Transverse colon (tissue), 4 donors: ENCODE measurements around the gene PRPF19. TPM values are rescaled to one million over a fixed set of nuclear protein-coding genes. Genes with fewer than 3 reads are reported as not detected.

Experiments used
- DNase-seq: peaks from one replicate; pipeline ENCODE4 v3.0.0-alpha.2; 2019
- H3K27ac ChIP-seq, 4 donors: fragments of 200-600 bp; sonication (generic); 2 replicates each; pipeline ENCODE4 v1.5.1; 2016 to 2018; ENCODE audit warnings: inconsistent platforms in 4 of 4
- H3K27me3 ChIP-seq: fragments of 200-600 bp; sonication (generic); 2 replicates; pipeline ENCODE4 v1.5.1; 2017; ENCODE audit warnings: inconsistent platforms
- H3K36me3 ChIP-seq, 4 donors: fragments of 200-600 bp; sonication (generic); 2 replicates each; pipeline ENCODE4 v1.5.1; 2017 to 2019; ENCODE audit warnings: inconsistent platforms in 4 of 4
- H3K4me1 ChIP-seq, 4 donors: fragments of 200-600 bp; sonication (generic); 2 replicates each; pipeline ENCODE4 v1.5.1; 2017 to 2020; ENCODE audit warnings: inconsistent platforms in 4 of 4
- H3K4me3 ChIP-seq, 4 donors: fragments of 200-600 bp; sonication (generic); 1 replicate in 1 of 4; 2 replicates in 3 of 4; pipeline versions ENCODE4 v1.5.1 to v1.6.1; 2017 to 2019; ENCODE audit warnings: inconsistent platforms in 4 of 4
- H3K9me3 ChIP-seq, 2 donors: fragments of 200-600 bp; sonication (generic); 2 replicates each; pipeline ENCODE4 v1.5.1; 2017 to 2019; ENCODE audit warnings: inconsistent platforms in 2 of 2
- EP300 ChIP-seq: sonication (generic); formaldehyde crosslinking; IDR thresholded peaks from one replicate; pipeline ENCODE4 v1.6.1; 2017; ENCODE audit warnings: antibody characterized with exemption, low read depth
- POLR2A ChIP-seq: fragments of 450-650 bp; IDR thresholded peaks from one replicate; pipeline ENCODE4 v1.6.1; 2016; ENCODE audit warnings: antibody characterized with exemption, mild to moderate bottlenecking, moderate library complexity
- POLR2AphosphoS5 ChIP-seq, 3 donors: sonication (generic); formaldehyde crosslinking; IDR thresholded peaks; one replicate each; pipeline ENCODE4 v1.6.1; 2016; ENCODE audit warnings: antibody characterized with exemption in 3 of 3
- WGBS, 2 donors: methylation state at CpG; one replicate each; pipeline ENCODE4 v1.1.5; 2018; ENCODE audit warnings: low coverage in 1 of 2; 5-methylcytosine and 5-hydroxymethylcytosine counted together
- in situ Hi-C, 4 donors: fragments of 200-750 bp; cut with MboI; loops; one replicate each; pipeline versions ENCODE4 v1.15.0 to v1.15.1; 2017; ENCODE audit warnings: low sequenced_read_pairs in 3 of 4, low pct_ligation_motif_present in 1 of 4, low pct_unique_long_range_greater_than_20kb in 1 of 4
- intact Hi-C: fragments of 100-400 bp; cut with DNase I; formaldehyde crosslinking; loops from one replicate; pipeline ENCODE4 v1.15.1; 2023; ENCODE audit warnings: low total_unique reads
- total RNA-seq, 4 donors: library from RNA; depleted of rRNA; stranded (reverse); fragments of >200 nt; gene quantifications; one replicate each; pipeline ENCODE4 v1.1.0, GENCODE V29; 2016
- TF ChIP-seq, protein P1 (sequence below), 5 experiments: fragments of 200-600 bp in 3 of 5; fragments of 450-650 bp in 2 of 5; sonication (generic) in 3 of 5; IDR thresholded peaks; 1 replicate in 2 of 5; 2 replicates in 3 of 5; pipeline ENCODE4 v1.5.1; 2016 to 2017; ENCODE audit warnings: antibody characterized with exemption in 5 of 5, inconsistent platforms in 3 of 5, mild to moderate bottlenecking in 2 of 5, moderate library complexity in 1 of 5

The PRPF19 gene
- total RNA-seq, 4 donors from 2014 or later = 15.5 to 70.3 (median 42.8) TPM

DNA sequence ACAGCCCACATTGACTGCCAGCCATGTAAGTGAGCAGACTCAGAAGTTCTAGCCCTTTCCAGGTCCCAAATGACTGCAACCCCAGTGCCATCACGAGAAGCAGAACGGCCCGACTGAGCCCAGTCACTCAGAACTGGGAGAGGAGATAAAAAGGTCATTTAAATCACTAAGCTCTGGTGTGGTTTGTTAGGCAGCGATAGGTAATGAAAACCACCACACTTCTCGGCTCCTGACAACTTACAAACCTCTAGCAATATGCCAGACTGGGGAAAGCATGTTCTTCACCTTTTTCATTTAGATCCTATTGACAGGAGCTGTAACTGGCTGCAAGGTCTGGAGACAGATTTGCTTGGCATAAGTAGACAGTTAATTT, 38.9 kb upstream of the PRPF19 start:
- WGBS, 2 donors = 93% methylated on average over 5 of the region's 5 CpGs; no CpG with 5 or more reads in 1 of the 2 donors
- Histone ChIP-seq H3K9me3 (no peaks in the 10 kb centered on the region), H3K36me3 (no peaks in the 10 kb centered on the region), H3K27me3 (no peaks in the 10 kb centered on the region), H3K4me1 (peaks cover 0 to 18% (median 5%) of the 10 kb centered on the region in 4 donors), H3K27ac (no peak overlapping the region), H3K4me3 (no peak overlapping the region)
- TF ChIP-seq EP300 = no peak
- TF ChIP-seq POLR2A = no peak
- TF ChIP-seq, protein P1, sequence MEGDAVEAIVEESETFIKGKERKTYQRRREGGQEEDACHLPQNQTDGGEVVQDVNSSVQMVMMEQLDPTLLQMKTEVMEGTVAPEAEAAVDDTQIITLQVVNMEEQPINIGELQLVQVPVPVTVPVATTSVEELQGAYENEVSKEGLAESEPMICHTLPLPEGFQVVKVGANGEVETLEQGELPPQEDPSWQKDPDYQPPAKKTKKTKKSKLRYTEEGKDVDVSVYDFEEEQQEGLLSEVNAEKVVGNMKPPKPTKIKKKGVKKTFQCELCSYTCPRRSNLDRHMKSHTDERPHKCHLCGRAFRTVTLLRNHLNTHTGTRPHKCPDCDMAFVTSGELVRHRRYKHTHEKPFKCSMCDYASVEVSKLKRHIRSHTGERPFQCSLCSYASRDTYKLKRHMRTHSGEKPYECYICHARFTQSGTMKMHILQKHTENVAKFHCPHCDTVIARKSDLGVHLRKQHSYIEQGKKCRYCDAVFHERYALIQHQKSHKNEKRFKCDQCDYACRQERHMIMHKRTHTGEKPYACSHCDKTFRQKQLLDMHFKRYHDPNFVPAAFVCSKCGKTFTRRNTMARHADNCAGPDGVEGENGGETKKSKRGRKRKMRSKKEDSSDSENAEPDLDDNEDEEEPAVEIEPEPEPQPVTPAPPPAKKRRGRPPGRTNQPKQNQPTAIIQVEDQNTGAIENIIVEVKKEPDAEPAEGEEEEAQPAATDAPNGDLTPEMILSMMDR (IDR thresholded peaks at IDR 0.05) = no peak
- TF ChIP-seq POLR2AphosphoS5 (IDR thresholded peaks at IDR 0.05) = no peak
- intact Hi-C loops = no loop called here
- in situ Hi-C loops = no loop called here
- no peak for DNase-seq

DNA sequence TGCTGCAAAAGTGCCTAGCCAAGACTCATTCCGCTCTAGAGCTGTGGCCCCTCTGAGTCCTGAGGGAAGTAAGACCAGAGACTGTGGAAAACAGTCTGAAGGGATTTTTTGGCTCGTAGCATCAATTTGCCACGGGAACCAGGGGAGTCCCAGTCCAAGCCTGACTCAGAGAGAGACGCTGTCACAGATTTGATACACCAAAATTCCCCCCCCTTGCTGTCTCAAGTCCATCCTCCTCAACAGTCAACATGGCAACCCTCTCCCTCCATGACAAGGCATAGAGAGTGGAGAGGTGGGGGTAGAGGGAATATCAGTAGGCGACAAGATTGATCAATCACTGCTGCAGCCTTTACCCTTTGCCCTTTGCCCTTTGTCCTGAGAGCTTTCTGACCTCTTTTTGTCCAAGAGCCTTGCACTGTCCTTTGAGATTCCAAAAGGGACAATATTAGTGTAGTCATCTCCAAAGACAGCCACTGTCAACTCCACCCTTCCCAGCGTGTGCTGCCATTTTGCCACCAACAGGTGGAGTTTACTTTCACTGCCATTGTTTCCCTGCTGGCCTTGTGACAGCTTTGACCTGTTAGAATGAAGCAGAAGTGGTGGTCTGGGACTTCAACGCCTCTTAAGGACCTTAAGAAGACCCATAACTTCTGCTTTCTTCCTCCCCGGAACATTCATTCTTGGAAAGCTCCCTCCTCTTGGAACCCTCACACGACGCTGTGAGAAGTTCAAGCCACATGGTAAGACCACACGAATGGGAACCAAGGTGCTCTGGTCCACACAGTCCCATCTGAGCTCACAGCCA, 38.3 kb upstream of the PRPF19 start:
- H3K4me3 ChIP-seq = no peak overlapping the region
- no peak overlapping the region for H3K27ac ChIP-seq
- WGBS, 2 donors = 72 to 79% methylated on average over 7 to 11 of the region's 11 CpGs
- no peak for TF ChIP-seq POLR2A
- no peak for TF ChIP-seq EP300
- TF ChIP-seq, protein P1 (IDR thresholded peaks at IDR 0.05) = no peak
- no peak for TF ChIP-seq POLR2AphosphoS5 (IDR thresholded peaks at IDR 0.05)
- peaks cover 0 to 12% (median 5%) of the 10 kb centered on the region in 4 donors for H3K4me1 ChIP-seq
- no peaks in the 10 kb centered on the region for H3K27me3 ChIP-seq
- in situ Hi-C loops = no loop called here
- intact Hi-C loops = no loop called here
- DNase-seq = no peak
- no peaks in the 10 kb centered on the region for H3K36me3 ChIP-seq
- H3K9me3 ChIP-seq = no peaks in the 10 kb centered on the region

DNA sequence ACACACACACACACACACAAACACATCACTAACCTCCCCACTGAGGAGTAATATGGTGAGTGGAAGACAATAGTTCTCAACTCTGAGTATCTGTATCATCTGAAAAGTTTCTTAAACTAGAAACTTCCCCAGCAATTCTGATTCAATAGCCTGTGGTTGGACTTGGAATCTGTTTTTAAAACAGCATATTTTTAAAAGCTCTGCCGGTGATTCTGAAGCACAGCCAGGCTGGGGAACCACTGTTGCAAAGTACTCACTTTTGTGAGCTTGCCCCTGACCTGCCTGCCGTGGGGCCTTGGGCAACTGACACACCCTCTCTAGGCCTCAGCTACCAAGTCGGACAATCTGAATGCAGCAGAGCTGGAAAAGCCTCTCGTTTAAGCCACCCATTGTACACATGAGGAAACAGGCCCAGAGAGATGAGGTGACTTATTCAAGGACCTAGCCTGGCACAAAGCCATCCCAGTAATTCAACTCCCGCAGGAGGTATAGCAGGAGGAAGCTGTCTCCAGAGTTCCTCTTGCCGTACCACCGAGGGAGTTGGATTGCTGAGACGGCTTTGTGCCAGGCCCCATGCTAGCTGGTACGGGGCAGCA, 36.7 kb upstream of the PRPF19 start:
- in situ Hi-C loops (no loop called here), intact Hi-C loops (no loop called here)
- no peak overlapping the region for H3K4me3 ChIP-seq
- H3K4me1 ChIP-seq = peaks cover 0 to 10% (median 3%) of the 10 kb centered on the region in 4 donors
- no peaks in the 10 kb centered on the region for H3K27me3 ChIP-seq
- DNase-seq = peak; percentile 55
- TF ChIP-seq POLR2AphosphoS5 (IDR thresholded peaks at IDR 0.05) (no peak), EP300 (no peak), POLR2A (no peak)
- TF ChIP-seq, protein P1 (IDR thresholded peaks at IDR 0.05) = no peak
- H3K36me3 ChIP-seq = no peaks in the 10 kb centered on the region
- WGBS, 2 donors = 33% methylated on average over 9 of the region's 9 CpGs; no CpG with 5 or more reads in 1 of the 2 donors
- no peaks in the 10 kb centered on the region for H3K9me3 ChIP-seq
- H3K27ac ChIP-seq = peak overlapping the region in 1 of 4 donors; percentile 12

DNA sequence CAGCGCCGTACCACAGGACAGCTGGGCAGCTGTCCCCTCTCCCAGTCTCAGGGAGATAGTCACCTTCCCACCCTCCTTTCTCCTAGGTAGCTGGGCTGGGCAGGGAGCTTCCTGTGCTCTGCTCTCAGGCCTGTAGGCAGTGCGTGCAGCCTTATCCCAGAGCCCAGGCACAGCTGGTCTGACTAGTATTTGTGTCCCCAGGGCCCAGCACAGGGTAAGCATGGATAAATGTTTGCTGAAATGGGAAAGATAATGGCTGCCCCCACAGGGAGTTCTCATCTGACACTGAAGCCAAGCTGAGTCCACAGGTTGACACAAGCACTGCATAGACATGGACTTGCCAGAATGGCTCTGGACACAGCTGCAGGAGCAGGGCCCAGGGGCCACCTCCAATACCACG, 35.8 kb upstream of the PRPF19 start:
- DNase-seq = no peak
- Histone ChIP-seq H3K36me3 (no peaks in the 10 kb centered on the region), H3K27me3 (no peaks in the 10 kb centered on the region), H3K9me3 (no peaks in the 10 kb centered on the region), H3K4me1 (peaks cover 0 to 10% (median 3%) of the 10 kb centered on the region in 4 donors), H3K4me3 (no peak overlapping the region), H3K27ac (no peak overlapping the region)
- intact Hi-C loops = no loop called here
- TF ChIP-seq, protein P1 (IDR thresholded peaks at IDR 0.05) = no peak
- TF ChIP-seq EP300 (no peak), POLR2A (no peak)
- in situ Hi-C loops = no loop called here
- 86% methylated on average over 4 of the region's 4 CpGs; no CpG with 5 or more reads in 1 of the 2 donors for WGBS, 2 donors
